ENCODE data around the gene DCAF4. TPM values are rescaled to one million over a fixed set of nuclear protein-coding genes. Genes with fewer than 3 reads are reported as not detected.

DCAF4 gene
- total and polyA plus RNA-seq, 8 donors, result 0.58 to 139 (median 7.7) TPM

DNA sequence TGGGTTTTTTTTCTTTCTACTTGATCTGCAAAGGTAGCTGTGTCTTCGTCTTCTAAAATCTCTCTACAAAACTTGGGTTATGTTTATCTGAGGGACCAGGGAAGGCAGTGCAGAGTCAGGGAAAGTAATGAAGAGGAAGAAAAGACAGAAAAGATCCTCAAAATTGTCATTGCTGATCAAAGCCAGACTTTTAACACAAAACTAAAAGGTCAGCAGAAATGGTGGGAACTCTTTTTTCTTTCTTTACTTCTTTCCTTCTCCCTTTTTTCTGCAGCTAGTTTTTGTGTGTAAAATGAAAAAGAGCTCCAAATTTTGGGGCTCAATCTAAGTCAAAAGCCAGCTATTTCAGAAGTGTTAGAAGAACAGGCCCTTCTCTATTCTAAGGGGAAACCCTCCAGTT is 44.2 kb upstream of the DCAF4 start:
- 70 to 89% (median 87%) methylated on average over 1 of the region's 1 CpG for WGBS, 5 donors
- no peak for TF ChIP-seq EP300 (IDR thresholded peaks at IDR 0.05)
- TF ChIP-seq POLR2AphosphoS5 (IDR thresholded peaks at IDR 0.05), result no peak
- TF ChIP-seq, protein P1, sequence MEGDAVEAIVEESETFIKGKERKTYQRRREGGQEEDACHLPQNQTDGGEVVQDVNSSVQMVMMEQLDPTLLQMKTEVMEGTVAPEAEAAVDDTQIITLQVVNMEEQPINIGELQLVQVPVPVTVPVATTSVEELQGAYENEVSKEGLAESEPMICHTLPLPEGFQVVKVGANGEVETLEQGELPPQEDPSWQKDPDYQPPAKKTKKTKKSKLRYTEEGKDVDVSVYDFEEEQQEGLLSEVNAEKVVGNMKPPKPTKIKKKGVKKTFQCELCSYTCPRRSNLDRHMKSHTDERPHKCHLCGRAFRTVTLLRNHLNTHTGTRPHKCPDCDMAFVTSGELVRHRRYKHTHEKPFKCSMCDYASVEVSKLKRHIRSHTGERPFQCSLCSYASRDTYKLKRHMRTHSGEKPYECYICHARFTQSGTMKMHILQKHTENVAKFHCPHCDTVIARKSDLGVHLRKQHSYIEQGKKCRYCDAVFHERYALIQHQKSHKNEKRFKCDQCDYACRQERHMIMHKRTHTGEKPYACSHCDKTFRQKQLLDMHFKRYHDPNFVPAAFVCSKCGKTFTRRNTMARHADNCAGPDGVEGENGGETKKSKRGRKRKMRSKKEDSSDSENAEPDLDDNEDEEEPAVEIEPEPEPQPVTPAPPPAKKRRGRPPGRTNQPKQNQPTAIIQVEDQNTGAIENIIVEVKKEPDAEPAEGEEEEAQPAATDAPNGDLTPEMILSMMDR (IDR thresholded peaks at IDR 0.05), result no peak
- no peak for TF ChIP-seq POLR2A (IDR thresholded peaks at IDR 0.05)
- intact Hi-C loops (cut with DNase I; ENCODE audit: low total_unique reads), result no loop called here
- Histone ChIP-seq H3K4me1 (no peaks in the 10 kb centered on the region), H3K36me3 (no peaks in the 10 kb centered on the region), H3K9me3 (no peaks in the 10 kb centered on the region), H3K27ac (no peak overlapping the region), H3K4me3 (no peak overlapping the region), H3K27me3 (peaks cover 0 to 20% (median 0%) of the 10 kb centered on the region in 3 donors)
- no peak for DNase-seq

DNA sequence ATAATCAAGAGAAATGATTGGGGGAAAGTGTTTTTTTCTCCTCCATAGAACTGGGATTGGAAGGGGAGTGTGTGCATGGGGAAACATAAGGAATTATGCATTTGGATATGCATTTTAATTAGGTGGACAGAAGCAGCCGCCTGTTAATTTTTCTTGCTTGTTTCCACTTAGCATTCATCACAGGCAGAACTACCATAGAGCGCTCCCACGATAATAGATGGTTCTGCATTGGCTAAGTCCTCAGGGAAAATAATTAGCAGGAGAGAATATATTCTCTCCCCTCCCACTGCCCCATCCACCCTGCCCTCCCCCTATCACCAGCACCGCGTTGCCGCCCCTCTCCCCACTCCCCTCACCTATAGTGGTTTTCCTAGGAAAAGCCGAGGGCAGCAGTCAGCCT is 43.8 kb upstream of the DCAF4 start:
- Histone ChIP-seq H3K36me3 (no peaks in the 10 kb centered on the region), H3K4me3 (no peak overlapping the region), H3K27ac (no peak overlapping the region), H3K9me3 (no peaks in the 10 kb centered on the region), H3K27me3 (peaks cover 0 to 24% (median 0%) of the 10 kb centered on the region in 3 donors), H3K4me1 (no peaks in the 10 kb centered on the region)
- no peak for DNase-seq
- no peak for TF ChIP-seq EP300 (IDR thresholded peaks at IDR 0.05)
- no peak for TF ChIP-seq POLR2AphosphoS5 (IDR thresholded peaks at IDR 0.05)
- TF ChIP-seq, protein P1 (IDR thresholded peaks at IDR 0.05), result no peak
- TF ChIP-seq POLR2A (IDR thresholded peaks at IDR 0.05), result no peak
- intact Hi-C loops (cut with DNase I; ENCODE audit: low total_unique reads), result no loop called here
- 68 to 76% (median 74%) methylated on average over 7 of the region's 7 CpGs for WGBS, 5 donors

DNA sequence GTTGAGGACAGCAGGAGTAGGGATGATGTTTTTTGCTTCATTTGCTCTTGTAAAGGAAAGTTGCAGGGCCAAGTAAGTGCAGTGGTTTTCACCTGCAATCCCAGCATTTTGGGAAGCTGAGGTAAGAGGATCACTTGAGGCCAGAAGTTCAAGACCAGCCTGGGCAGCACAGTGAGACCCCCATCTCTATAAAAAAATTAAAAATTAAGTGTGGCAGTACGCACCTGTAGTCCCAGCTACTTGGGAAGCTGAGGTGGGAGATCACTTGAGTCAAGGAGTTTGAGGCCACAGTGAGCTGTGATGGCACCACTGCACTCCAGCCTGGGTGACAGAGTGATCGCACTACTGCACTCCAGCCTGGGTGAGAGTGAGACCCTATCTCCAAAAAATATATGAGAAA is 43.2 kb upstream of the DCAF4 start:
- no peak for DNase-seq
- Histone ChIP-seq H3K9me3 (no peaks in the 10 kb centered on the region), H3K4me1 (no peaks in the 10 kb centered on the region), H3K4me3 (no peak overlapping the region), H3K27me3 (peaks cover 0 to 31% (median 0%) of the 10 kb centered on the region in 3 donors), H3K27ac (no peak overlapping the region), H3K36me3 (no peaks in the 10 kb centered on the region)
- intact Hi-C loops (cut with DNase I; ENCODE audit: low total_unique reads), result no loop called here
- TF ChIP-seq EP300 (IDR thresholded peaks at IDR 0.05) (no peak), POLR2AphosphoS5 (IDR thresholded peaks at IDR 0.05) (no peak)
- TF ChIP-seq, protein P1 (IDR thresholded peaks at IDR 0.05), result no peak
- 85 to 98% (median 93%) methylated on average over 2 of the region's 2 CpGs for WGBS, 5 donors

DNA sequence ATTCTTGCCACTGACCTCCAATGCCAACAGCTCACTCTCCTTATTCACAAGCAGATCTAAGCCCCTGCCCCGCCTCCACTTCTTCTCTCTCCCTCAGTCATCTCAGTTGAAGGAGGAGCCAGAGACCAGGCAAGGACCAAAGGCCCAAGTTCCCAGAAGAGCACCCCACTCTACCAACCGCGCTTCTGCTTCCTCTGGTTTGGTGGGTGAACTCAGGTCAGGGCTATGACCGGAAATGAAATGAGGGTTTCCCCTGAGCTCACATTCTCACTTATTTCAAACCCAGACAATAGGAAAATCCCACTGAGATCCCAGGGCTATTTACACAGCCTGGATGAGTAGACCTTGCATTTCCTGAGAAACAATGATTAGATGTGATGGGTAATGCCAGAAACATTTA is 42.3 kb upstream of the DCAF4 start:
- no peak for TF ChIP-seq POLR2A (IDR thresholded peaks at IDR 0.05)
- TF ChIP-seq, protein P1 (IDR thresholded peaks at IDR 0.05), result no peak
- TF ChIP-seq EP300 (IDR thresholded peaks at IDR 0.05), result no peak
- TF ChIP-seq POLR2AphosphoS5 (IDR thresholded peaks at IDR 0.05), result no peak
- peak in 1 of 2 donors; percentile 25 for DNase-seq
- no peak overlapping the region for H3K4me3 ChIP-seq
- H3K27me3 ChIP-seq, result peaks cover 0 to 39% (median 0%) of the 10 kb centered on the region in 3 donors
- H3K4me1 ChIP-seq, result no peaks in the 10 kb centered on the region
- H3K9me3 ChIP-seq, result no peaks in the 10 kb centered on the region
- 69 to 78% (median 74%) methylated on average over 4 of the region's 4 CpGs for WGBS, 5 donors
- intact Hi-C loops (cut with DNase I; ENCODE audit: low total_unique reads), result no loop called here
- no peaks in the 10 kb centered on the region for H3K36me3 ChIP-seq
- no peak overlapping the region for H3K27ac ChIP-seq
